Measurements from ENCODE around the gene CYGB.

Gene CYGB

DNA sequence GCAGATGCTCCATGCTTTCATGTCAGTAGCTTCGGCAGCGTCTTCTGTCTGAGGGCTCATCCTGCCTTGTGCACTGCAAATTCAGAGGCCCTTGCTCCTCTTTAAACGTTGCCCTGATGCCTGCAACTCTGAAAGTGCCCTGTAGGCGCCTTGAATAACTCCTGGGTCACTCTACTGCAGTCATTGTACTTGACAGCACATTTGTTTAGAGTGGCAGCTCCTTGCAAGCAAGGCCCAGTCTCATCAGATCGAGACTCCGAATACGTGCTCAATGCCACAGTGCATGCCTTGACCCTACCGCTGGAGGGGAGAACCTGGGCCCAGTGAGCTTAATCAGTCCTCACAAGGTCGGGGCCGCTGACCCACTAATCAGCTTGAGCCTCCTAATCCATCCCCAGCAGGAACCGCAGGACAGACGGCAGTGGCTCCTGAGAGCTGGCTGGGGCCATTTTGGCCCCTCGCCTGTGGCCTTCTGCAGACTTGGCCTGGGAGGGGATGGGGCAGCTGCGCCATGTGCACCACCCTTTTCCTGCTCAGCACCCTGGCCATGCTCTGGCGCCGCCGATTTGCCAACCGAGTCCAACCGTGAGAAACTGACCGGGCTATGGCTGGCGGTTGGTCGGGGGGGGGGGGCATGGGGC is 2.2 kb upstream of the CYGB start, which contains the start of gene PRCD:
Gene PRCD (plus strand): TSS at position 414 of the 641 bp plus-strand sequence. CDS start 98 bp downstream, at position 512.
- TF ChIP-seq, protein P1, sequence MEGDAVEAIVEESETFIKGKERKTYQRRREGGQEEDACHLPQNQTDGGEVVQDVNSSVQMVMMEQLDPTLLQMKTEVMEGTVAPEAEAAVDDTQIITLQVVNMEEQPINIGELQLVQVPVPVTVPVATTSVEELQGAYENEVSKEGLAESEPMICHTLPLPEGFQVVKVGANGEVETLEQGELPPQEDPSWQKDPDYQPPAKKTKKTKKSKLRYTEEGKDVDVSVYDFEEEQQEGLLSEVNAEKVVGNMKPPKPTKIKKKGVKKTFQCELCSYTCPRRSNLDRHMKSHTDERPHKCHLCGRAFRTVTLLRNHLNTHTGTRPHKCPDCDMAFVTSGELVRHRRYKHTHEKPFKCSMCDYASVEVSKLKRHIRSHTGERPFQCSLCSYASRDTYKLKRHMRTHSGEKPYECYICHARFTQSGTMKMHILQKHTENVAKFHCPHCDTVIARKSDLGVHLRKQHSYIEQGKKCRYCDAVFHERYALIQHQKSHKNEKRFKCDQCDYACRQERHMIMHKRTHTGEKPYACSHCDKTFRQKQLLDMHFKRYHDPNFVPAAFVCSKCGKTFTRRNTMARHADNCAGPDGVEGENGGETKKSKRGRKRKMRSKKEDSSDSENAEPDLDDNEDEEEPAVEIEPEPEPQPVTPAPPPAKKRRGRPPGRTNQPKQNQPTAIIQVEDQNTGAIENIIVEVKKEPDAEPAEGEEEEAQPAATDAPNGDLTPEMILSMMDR (IDR thresholded peaks at IDR 0.05; ENCODE audit: extremely low read depth, missing control alignments): no peak
- DNase-seq (ENCODE audit: low spot score): no peak

DNA sequence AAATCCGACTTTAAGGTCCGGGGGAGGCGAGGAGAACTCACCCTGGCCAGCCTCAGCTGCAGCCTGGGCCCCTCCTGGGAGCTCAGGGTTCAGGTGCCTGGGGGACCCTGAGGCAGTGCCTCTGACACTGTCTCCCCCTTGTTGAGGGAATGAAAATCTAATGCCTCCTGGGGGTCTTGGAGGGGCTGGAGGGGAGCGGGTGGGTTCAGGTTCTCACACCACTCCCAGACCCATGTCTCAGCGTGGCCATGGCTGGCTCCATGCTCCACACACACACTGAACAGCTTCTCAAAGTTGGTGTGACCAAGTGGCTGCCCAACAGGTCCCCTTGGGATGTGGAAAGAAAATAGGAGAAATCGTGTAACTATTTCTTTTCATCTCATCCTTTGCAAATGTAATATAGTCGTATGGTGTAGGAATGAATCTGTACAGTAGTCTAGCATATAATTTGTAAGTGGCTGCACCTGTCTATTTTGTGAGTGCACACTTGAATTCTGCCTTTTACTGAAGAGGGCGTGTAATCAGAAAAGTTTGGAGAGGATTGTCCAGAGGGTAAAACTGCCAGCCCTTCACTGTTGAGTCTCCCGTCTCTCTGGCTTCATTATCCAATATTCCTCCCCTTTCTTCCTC is 1.5 kb upstream of the CYGB start:
- DNase-seq (ENCODE audit: low spot score): no peak

DNA sequence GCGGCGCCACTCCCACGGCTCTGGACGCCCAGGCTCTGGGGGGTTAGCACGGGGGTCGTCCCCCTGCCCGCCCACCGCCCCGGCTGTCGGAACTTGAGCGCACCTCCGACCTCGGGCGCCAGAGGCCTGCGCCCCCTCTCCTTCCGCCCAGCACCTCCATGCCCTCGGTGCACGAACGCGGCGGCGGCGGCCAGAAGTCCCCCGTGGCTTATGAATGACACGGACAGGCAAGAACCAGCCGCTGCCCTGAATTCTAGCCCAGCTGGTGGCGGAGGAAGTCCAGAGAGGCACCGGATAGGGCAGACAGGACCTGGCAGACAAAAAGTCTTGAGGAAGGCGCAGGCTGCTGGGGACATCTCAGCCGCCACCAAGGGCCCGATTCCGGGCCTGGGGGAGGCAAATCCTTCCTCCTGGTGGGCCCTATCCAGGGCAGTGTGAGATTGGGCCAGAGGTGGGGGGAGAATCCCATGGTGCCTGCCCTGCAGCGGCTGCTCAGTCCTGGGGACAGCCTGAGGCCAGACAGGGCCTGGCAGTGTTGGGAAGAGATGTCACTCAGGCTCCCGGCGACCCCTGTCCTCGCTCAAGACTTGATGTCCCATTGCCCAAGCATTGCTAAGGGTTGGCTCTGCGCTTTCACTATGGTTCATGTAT is 897 bp upstream of the CYGB start:
- TF ChIP-seq, protein P1 (IDR thresholded peaks at IDR 0.05; ENCODE audit: extremely low read depth, missing control alignments): no peak
- no peak for DNase-seq (ENCODE audit: low spot score)

More for the DNA sequence above, 1.5 kb upstream of the CYGB start:
- TF ChIP-seq, protein P1 (IDR thresholded peaks at IDR 0.05; ENCODE audit: extremely low read depth, missing control alignments): no peak

DNA sequence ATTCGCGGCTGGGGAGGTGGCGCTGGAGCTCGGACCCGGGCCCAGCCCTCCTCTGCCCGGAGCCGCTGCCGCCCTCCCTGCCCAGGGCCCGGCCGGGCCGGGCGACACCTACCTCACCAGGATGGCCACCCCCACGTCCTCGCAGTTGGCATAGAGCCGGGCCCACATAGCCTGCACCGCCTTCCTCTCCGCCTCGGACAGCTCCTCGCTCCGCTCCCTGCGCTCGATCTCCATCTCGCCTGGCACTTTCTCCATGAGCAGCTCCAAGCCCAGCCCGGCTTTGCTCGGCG is 276 bp downstream of the CYGB start:
- no peak for DNase-seq (ENCODE audit: low spot score)
- TF ChIP-seq, protein P1 (IDR thresholded peaks at IDR 0.05; ENCODE audit: extremely low read depth, missing control alignments): no peak

DNA sequence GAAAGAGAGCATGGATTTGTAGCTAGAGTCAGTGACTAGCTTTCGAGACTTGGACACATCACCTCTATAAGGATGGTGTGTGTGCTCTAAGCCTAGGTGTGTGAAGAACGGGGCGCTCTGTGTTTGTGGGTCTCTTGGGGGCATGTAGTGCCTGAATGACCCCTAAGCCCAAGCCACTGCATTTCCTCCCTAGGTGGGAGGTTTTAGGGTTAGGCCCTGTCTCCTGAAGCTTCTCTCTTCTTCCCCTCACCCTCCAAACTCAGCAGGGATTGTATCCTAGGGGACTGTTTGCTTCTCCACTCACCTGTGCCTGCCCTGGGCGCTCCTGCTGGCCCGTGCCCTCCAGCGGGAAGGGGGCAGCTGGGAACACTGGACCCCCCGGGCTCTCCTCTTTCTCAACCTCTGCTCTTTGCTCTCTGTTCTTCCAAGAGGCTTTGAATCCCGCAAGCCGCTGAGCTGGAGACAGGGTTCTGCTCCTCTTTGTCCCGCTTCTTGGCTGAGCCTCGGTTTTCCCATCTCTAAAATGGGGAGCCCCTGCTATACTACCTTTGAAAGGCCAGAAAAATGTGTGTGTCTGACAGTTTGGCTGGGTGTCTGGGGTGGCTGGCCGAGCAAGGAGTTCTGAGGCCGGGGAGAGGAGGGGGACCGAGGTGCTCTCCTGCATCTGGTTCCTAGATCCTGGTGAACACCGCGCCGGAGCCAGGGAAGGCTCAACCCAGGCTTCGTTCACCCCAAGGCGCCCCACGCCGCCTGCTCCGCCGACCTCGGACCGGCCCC is 810 bp downstream of the CYGB start:
- TF ChIP-seq, protein P1 (IDR thresholded peaks at IDR 0.05; ENCODE audit: extremely low read depth, missing control alignments): no peak
- DNase-seq (ENCODE audit: low spot score): no peak

DNA sequence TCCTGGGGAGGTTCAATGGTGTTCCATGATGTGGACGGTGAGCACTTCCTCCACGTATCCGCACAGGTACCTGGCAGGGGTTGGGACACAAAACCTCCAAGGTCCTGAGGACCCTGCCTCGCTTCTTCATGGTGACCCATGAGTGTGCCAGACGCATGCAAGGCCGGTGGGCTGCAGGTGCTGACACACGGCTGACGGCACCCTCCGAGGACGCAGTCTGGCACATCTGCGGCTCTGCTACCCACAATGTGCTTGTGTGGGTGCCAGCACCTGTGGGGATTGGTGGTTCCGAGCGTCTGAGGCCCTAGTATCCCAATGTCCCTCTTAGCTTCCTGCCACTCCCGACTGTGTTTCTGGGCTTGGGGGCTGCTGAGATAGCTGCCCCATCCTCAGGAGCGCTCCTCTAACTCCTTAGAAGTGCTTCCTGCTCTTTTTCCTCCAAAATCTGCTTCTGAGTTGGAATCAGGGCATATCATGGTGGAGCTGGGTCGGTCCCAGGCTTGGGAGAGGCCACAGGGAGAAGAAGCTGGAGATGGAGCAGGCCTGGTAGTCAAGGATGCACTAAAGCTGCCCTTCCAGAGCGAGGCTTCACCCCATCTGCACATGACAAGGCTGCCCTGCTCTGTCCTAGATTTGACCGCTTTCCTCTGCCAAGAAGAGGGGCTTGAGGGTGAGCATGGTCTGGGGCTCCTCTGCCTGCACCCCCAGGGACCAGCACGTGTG is 1.6 kb downstream of the CYGB start:
- TF ChIP-seq, protein P1 (IDR thresholded peaks at IDR 0.05; ENCODE audit: extremely low read depth, missing control alignments): no peak
- DNase-seq (ENCODE audit: low spot score): no peak
